GM18508 (cell line): ENCODE results near the gene RC3H1.
A peak's percentile ranks its signal among the peaks of the same experiment; 100 is the strongest.
"Not testable (repeated sequence)": the region's sequence is repeated elsewhere in the genome, so short reads cannot be mapped to it uniquely, and the experiment has no call there.

Source experiments
- ATAC-seq: cut with Tn5 transposase; IDR thresholded peaks from one replicate; pipeline ENCODE4 v1.9.1; 2021; ENCODE audit warnings: moderate number of reproducible peaks; ENCODE audit not compliant: insufficient read depth, unreplicated experiment

Gene RC3H1

GRCh38 chr1:174022080-174022975 is at the start of gene RC3H1:
TSS of gene RC3H1 (minus strand) at chr1:174022357. CDS start at chr1:173992985, 29,372 bp downstream.
- peak; percentile 56 for ATAC-seq

GRCh38 chr1:174070614-174071013 is 48.5 kb upstream of the RC3H1 start:
- ATAC-seq, result no peak

- ATAC-seq, result no peak
Measured at GRCh38 chr1:174068000-174068399, 45.8 kb upstream of the RC3H1 start.

GRCh38 chr1:174060090-174060489 is 37.9 kb upstream of the RC3H1 start:
- no peak for ATAC-seq

- ATAC-seq, result no peak
Measured at GRCh38 chr1:174058624-174059023, 36.5 kb upstream of the RC3H1 start.

- not testable (repeated sequence) for ATAC-seq
Measured at GRCh38 chr1:174056609-174057008, 34.5 kb upstream of the RC3H1 start.

GRCh38 chr1:174055797-174056196 is 33.6 kb upstream of the RC3H1 start:
- not testable (repeated sequence) for ATAC-seq

GRCh38 chr1:174053826-174054225 is 31.7 kb upstream of the RC3H1 start:
- no peak for ATAC-seq

GRCh38 chr1:174052621-174053020 is 30.5 kb upstream of the RC3H1 start:
- no peak for ATAC-seq

- no peak for ATAC-seq
Measured at GRCh38 chr1:174051956-174052355, 29.8 kb upstream of the RC3H1 start.

- no peak for ATAC-seq
Measured at GRCh38 chr1:174049514-174049913, 27.4 kb upstream of the RC3H1 start.

GRCh38 chr1:174044418-174045222 is 22.5 kb upstream of the RC3H1 start:
- no peak for ATAC-seq

- not testable (repeated sequence) for ATAC-seq
Measured at GRCh38 chr1:174042509-174042908, 20.4 kb upstream of the RC3H1 start.

- no peak for ATAC-seq
Measured at GRCh38 chr1:174041369-174041768, 19.2 kb upstream of the RC3H1 start.

- ATAC-seq, result no peak
Measured at GRCh38 chr1:174040387-174040786, 18.2 kb upstream of the RC3H1 start.

GRCh38 chr1:174039027-174039426 is 16.9 kb upstream of the RC3H1 start:
- no peak for ATAC-seq

- ATAC-seq, result no peak
Measured at GRCh38 chr1:174036798-174037197, 14.6 kb upstream of the RC3H1 start.

GRCh38 chr1:174036204-174036603 is 14.0 kb upstream of the RC3H1 start:
- no peak for ATAC-seq

- ATAC-seq, result no peak
Measured at GRCh38 chr1:174032671-174033222, 10.6 kb upstream of the RC3H1 start.

GRCh38 chr1:174031099-174031498 is 8.9 kb upstream of the RC3H1 start:
- no peak for ATAC-seq

GRCh38 chr1:174028495-174028894 is 6.3 kb upstream of the RC3H1 start:
- ATAC-seq, result no peak
